Fibroblast of mammary gland (primary cell): ENCODE results near the gene MAMDC2.

Source experiments
- DNase-seq: peaks from one replicate; pipeline ENCODE4 v3.0.0-alpha.2; 2010; ENCODE audit warnings: low read depth
- H3K4me3 ChIP-seq: 2 replicates; pipeline ENCODE4 v1.5.1; 2011; ENCODE audit warnings: low read depth, mild to moderate bottlenecking, low read length, moderate library complexity; ENCODE audit not compliant: control insufficient read depth
- CTCF ChIP-seq: conservative IDR thresholded peaks from 2 replicates; pipeline ENCODE4 v1.5.1; 2011; ENCODE audit warnings: low read depth, low read length, inconsistent platforms; ENCODE audit not compliant: control insufficient read depth, insufficient read depth

Gene MAMDC2

GRCh38 chr9:70015099-70015498, 28.5 kb upstream of the MAMDC2 start:
- no peak for TF ChIP-seq CTCF
- no peak for DNase-seq
- no peak overlapping the region for H3K4me3 ChIP-seq

DNA sequence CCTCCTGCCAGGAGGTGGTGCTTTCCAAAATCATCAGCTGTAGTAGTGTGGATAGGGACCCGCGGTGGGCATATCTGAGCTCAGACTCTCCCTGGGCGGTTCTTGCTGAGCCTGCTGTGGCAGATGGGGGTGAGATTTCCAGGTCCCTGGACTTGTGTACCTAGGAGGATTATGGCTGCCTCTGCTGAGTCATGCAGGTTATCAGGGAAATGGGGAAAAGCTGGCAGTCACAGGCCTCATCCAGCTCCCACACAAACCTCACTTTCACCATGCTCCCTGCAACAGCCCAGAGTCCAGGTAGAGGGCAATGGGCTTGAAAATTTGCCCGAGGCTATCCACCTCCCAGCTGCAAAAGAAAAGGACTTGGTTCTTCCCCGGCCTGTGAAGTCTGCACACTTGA, 23.4 kb upstream of the MAMDC2 start:
- no peak for TF ChIP-seq CTCF
- no peak for DNase-seq
- no peak overlapping the region for H3K4me3 ChIP-seq

DNA sequence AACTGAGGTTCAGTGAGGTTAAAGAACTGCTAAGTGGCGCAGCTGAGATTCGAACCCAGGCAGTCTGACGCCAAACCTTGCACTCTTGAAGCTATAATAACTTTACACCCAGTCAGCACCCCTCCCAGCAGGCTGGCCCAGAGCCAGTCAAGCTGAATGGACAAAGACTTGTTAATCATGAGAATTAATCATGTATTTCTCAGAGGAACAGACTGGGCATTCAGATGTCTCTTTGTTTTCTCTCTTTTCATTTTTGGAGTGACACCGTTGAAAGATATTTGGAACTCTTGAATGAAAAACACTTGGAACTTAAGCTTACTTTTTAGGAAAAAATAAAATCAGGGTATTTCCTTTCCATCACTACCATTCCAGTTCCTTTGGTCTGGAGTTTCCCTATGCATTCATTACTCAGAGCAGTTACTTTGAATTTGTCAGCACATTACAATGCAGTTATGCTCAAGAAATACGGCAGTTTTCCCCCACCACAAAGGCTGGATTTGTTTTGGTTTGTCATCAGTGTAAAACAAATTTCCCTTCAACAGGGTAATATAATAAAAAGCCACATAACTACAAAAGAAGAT, 22.6 kb upstream of the MAMDC2 start:
- peak; percentile 93 for DNase-seq
- no peak overlapping the region for H3K4me3 ChIP-seq
- no peak for TF ChIP-seq CTCF

GRCh38 chr9:70028287-70028686, 15.4 kb upstream of the MAMDC2 start:
- H3K4me3 ChIP-seq, result no peak overlapping the region
- no peak for TF ChIP-seq CTCF
- no peak for DNase-seq

DNA sequence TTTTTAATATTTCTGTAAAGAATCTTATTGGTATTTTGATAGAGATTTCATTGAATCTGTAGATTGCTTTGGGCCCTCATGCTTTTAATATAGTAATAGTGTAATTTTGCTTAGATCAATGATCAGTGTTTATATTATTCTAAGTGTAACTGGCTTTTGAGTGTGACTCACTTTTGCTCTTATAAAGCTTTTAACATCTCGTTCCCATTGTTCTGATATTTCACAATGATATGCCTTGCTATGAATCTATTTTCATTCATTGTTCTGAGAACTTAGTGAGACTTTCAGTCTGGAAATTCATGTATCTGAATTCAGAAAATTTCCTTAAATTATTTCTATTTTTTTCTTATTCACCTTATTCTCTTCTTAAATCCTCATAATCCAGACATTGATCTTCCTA, 13.5 kb upstream of the MAMDC2 start:
- DNase-seq, result peak; percentile 35
- no peak for TF ChIP-seq CTCF
- H3K4me3 ChIP-seq, result no peak overlapping the region

GRCh38 chr9:70031141-70031545, 12.5 kb upstream of the MAMDC2 start:
- no peak for TF ChIP-seq CTCF

DNA sequence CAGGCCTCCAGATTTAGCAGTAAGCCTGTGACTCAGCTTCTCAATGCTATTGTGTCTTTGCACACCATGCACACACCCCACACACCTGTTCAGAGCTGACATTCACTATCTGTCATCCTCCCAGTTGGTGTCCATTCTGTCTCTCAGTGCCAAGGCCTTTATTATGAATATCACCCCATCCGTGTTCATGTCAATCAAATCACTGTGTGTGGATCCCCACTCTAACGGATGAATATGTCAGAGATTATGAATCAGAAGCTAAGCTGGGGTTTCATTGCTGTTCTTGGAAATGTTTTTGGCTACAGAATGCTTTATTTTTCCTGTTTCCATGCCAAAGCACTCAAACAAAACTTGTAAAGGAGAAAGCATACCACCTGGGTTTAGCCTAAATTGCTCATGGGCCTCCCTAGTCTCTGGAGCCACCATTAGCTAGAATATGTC, 9.4 kb upstream of the MAMDC2 start:
- DNase-seq, result no peak
- no peak for TF ChIP-seq CTCF
- no peak overlapping the region for H3K4me3 ChIP-seq

More at GRCh38 chr9:70031141-70031545, 12.5 kb upstream of the MAMDC2 start:
- DNase-seq, result peak; percentile 44
- no peak overlapping the region for H3K4me3 ChIP-seq
